Measurements from ENCODE around the gene HS6ST1.
"Not testable (repeated sequence)": the region's sequence is repeated elsewhere in the genome, so short reads cannot be mapped to it uniquely, and the experiment has no call there.

Gene HS6ST1

GRCh38 chr2:128267197-128267596 is 51.5 kb downstream of the HS6ST1 start:
- not testable (repeated sequence) for DNase-seq

DNA sequence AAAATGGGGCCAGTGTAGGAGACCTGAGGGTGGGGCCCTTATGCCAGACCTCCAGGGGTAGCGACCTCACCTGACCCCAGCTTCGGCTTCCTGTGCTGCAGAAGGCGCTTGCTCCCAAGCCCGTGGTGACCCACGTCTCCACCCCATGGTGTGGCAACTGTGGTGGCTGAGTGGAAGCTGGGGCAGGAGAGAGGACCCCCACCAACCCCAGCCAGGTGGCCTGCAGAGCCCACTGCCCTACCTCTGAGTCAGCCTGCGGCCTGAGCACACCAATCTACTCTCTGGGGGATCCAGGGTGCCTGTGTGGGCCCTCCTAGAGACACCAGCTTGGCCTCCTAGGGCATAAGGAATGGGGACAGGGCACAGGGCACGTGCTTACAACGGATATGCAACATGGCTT is 52.2 kb downstream of the HS6ST1 start:
- DNase-seq: not testable (repeated sequence)

- DNase-seq: not testable (repeated sequence)
Observed at GRCh38 chr2:128265608-128265993, 53.1 kb downstream of the HS6ST1 start.

DNA sequence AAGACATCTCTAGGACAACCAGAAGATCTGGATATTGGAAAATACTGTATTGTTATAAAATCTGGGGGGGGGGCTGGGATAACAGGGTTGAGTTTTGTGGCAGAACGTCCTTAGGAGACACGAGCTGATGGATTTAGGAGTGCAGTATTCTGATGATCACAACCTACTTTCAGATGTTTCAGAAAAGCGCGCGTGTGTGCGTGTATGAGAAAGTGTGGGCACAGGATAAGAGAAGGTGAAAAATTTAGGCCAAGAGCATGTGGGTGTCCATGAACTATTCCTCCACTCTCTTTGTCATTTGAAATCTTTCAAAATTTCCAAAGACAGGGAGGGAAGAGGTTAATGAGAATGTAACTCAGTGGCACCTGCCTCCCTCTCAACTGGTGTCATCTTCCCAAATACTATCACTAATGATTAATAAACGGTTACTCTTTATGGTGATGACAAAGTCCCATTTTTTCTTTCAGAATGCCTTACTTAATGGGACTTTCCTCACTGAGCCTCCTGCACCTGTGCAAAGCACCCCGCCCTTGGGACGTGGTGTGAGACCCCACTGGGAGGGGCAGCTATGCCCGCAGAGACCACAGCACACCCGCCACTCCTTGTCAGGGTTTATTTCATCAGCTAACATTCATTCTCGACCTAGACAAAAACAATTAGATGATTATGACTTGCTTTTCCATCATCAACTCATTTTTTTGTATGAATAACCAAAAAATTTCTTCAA is 53.6 kb downstream of the HS6ST1 start:
- DNase-seq: no peak

GRCh38 chr2:128263902-128264331 is 54.8 kb downstream of the HS6ST1 start:
- DNase-seq: peak in 1 of 2 donors; percentile 7

GRCh38 chr2:128262315-128263253 is 56.1 kb downstream of the HS6ST1 start:
- DNase-seq: peak in 1 of 2 donors; percentile 3

GRCh38 chr2:128261245-128262128 is 57.2 kb downstream of the HS6ST1 start:
- no peak for DNase-seq

DNA sequence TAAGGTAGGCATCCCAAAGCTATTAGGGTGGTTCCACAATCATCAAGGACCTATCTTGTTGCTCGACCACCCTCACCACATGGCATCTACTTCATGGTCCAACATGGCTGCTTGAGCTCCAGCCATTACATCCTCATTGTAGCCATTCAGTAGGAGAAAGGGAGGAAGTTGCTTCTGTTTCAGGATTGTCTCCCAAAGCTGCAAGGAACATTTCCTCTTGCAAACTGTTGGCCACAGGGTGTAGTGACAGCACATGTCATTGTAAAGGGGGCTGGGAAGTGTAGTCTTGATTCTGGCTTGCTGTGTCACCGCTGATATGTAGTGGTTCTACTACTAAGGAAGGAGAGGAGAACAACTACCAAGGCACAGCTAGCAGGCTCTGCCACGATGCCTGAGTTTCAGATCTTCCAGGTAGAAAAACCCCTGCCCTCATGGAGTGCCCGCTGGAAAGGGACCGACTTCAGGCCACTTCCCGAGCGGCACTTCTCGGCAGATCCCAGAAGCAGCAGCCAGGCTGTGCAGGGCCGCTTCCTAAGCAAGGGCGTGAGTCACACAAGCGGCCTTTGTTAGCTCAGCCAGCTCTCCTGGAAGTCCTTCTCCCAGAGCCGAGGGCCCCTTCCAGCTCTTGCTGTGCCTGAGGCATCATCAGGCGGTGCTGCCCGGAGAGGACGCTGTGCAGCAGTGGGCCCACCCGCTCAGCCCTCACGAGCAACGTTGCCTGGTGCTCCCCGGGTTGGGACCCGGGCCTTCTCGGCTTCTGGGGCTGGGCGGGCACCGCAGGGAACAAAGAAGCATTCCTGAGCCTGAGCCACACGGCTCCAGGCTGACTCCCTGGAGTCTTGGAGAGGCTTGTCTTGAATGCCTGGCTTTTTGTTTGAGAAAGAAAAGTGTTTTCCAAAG is 58.2 kb downstream of the HS6ST1 start:
- DNase-seq: no peak

DNA sequence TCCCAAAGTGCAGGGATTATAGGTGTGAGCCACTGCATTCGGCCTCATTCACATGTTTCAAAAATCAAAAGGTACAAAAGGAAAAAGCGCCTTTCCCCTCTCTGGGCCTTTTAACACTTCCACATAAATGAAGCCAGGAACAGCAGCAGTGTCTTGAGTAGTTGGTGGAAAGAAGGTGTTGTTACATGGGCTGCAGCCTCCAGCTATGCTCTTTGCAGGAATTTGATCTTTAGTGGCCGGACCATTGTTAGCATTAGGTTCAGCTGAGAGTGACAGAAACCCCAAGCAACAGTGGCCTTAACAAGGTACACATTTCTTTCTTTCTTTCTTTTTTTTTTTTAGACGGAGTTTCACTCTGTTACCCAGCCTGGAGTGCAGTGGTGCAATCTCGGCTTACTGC is 59.1 kb downstream of the HS6ST1 start:
- no peak for DNase-seq

- DNase-seq: no peak
Observed at GRCh38 chr2:128258218-128258617, 60.5 kb downstream of the HS6ST1 start.

DNA sequence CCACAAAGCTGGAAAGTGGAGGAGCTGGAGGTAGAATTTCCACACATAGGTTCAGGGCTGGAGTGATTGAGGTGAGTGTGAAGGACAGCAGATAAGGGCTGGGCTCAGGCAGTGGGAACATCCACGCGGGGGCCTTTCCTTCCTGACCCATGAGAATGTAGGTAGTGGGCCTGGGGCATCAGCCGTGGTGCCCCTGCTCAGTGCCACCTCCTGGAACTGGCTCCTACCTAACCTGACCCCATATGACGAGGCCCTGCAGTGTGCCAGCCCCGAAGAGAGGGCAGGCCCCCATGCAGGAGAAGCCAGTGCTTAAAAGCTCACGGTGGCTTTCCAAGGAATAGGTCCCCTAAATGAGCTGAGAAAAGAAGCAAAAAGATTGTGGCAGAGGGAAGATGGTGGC is 66.2 kb downstream of the HS6ST1 start:
- no peak for DNase-seq

GRCh38 chr2:128252086-128252485 is 66.6 kb downstream of the HS6ST1 start:
- DNase-seq: not testable (repeated sequence)

GRCh38 chr2:128250229-128251025 is 68.2 kb downstream of the HS6ST1 start:
- no peak for DNase-seq

- DNase-seq: no peak
Observed at GRCh38 chr2:128249555-128249954, 69.1 kb downstream of the HS6ST1 start.

DNA sequence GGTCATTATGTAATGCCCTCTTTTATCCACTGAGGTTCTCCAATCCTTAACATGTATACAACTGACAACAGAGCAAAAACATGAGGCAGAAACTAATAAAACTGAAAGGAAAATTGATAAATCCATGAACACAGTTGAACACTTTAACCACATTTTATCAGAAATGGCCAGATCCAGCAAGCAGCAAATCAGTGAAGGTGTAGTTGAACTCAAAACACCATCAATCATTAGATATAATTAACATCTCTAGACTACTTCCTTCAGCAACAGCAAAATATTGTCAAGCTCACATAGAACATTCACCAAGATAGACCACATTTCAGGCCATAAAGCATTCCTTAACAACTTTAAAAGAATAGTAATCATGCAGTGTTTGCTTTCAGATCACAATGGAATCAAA is 72.9 kb downstream of the HS6ST1 start:
- no peak for DNase-seq

DNA sequence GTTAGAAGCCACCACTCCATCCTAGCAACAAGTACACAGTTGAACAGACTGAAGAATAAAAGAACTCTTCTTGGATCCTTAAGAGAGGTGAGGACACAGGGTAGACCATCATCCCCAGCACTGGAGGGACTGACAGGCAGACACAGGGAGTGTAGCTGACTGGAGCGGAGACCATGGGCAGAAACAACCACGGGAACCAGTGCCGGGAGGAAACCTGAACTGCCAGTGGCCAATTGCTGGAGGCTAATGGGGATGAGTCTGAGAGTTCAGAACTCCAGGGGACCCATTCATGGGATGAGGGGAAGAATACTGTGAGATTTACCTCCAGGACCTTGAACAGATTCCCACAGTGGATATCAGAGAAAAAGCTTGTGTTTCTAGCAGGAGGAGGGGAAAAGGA is 76.8 kb downstream of the HS6ST1 start:
- no peak for DNase-seq

DNA sequence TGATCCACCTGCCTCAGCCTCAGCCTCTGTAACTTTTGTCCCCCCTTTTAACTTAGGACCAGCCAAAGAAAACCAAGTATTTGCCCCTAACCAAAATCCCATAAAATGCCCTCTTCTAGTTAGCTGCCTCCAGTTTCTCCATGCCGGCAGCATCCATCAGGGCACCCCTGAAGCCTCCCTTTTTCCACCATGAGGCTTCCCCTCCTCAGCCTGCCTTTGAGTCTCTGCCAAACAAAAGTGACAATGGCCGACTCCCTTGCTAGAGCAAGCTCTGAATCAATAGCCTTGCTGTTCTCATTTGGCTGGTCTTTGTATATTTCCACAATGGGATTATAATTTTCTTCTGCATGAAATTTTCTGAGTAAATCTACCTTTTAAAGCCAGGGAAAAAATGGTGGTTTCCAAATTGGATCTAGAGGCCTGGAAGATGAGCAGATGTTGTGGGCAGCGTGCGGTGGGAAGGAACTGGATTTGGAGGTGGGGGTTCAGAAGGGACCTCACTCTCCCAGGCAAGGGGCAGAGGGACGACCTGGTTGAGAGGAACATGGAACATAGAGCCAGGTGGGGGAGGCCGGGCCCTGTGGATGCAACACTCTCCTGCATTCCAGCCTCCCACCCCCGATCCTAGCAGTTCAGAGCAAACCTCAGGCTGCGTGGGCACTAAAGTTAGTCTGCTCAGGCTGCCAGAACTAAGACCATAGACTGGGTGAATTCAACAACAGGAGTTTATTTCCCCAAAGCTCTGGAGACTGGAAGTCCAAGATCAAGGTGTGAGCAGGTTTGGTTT is 80.6 kb downstream of the HS6ST1 start:
- DNase-seq: no peak

- no peak for DNase-seq
Observed at GRCh38 chr2:128237081-128237534, 81.6 kb downstream of the HS6ST1 start.

DNA sequence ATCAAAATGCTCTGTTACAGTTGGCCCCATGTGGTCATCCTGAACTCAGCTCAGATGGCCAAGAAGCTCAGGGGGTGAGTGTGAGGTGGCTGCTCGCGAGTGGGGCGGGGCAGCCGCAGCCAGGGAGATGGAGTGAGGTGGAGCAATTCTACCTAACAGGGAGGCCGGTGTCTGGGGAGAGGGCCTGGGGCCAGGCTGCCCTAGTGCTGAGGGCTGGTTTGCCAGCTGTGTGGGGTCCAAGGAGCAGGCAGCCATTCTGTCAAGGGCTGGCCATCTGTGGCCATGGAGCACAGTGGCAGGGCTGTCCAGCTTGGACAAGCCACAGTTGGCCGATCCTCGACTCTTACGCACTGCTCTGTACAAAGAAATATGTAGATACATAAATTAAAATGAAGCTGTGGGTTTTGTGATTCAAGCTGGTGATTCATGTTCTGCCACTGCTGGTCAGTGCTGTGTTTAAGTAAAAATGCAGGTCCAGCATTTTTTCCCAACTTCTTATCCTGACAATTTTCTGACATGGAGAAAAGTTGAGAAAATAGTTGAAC is 82.1 kb downstream of the HS6ST1 start:
- DNase-seq: no peak

DNA sequence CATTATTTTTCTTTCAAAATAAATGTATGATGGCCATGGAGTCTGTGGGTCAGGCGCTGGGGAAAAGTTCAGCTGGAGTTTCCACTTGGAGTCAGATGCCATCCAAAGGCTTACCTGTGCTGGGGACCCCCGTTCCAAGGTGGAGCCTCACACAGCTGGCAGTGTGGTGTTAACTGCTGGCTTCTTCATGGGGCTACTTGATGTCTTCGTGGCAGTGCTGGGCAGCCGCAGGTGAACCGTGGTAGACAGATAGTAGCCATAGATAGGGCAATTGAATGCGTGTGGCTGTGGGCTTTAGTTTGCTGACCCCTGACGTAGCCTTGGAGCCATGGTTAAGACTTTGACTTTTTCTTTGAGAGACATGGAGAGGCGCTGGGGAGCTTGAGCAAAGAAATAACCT is 83.1 kb downstream of the HS6ST1 start:
- no peak for DNase-seq
